MM.1S (cell line): ENCODE results near the gene ISG20.

Source experiments
- EZH2 ChIP-seq: fragments of 300-600 bp; sonication (generic); optimal IDR thresholded peaks from 2 replicates; pipeline ENCODE3; 2017; ENCODE audit warnings: low read depth, mild to moderate bottlenecking, antibody characterized with exemption, low read length, mixed read lengths
- TF ChIP-seq, protein P1 (sequence below): fragments of 300-600 bp; sonication (generic); IDR thresholded peaks from 2 replicates; pipeline ENCODE4 v1.5.1; 2016; ENCODE audit warnings: antibody characterized with exemption, low read length, mixed read lengths

DNA sequence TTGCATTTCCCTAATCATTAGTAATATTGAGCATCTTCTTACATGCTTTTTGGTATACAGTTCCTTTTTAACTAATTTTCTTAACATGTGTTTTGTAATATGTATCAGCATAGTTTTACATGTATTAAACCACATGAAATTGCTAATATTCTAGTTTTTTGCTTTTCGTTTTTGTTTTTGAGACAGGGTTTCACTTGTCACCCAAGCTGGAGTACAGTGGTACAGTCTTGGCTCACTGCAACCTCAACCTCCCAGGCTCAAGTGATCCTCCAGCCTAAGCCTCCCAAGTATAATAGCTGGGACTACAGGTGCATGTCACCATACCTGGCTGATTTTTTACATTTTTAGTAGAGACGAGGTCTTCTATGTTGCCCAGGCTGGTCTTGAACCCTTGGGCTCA lies 4.4 kb upstream of the ISG20 start:
- TF ChIP-seq, protein P1, sequence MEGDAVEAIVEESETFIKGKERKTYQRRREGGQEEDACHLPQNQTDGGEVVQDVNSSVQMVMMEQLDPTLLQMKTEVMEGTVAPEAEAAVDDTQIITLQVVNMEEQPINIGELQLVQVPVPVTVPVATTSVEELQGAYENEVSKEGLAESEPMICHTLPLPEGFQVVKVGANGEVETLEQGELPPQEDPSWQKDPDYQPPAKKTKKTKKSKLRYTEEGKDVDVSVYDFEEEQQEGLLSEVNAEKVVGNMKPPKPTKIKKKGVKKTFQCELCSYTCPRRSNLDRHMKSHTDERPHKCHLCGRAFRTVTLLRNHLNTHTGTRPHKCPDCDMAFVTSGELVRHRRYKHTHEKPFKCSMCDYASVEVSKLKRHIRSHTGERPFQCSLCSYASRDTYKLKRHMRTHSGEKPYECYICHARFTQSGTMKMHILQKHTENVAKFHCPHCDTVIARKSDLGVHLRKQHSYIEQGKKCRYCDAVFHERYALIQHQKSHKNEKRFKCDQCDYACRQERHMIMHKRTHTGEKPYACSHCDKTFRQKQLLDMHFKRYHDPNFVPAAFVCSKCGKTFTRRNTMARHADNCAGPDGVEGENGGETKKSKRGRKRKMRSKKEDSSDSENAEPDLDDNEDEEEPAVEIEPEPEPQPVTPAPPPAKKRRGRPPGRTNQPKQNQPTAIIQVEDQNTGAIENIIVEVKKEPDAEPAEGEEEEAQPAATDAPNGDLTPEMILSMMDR: no peak
- TF ChIP-seq EZH2: no peak
